ENCODE data around the gene DDX24. TPM values are rescaled to one million over a fixed set of nuclear protein-coding genes. Genes with fewer than 3 reads are reported as not detected.

The DDX24 gene
- total RNA-seq, 1 experiment from 2014 or later: 135 TPM

DNA sequence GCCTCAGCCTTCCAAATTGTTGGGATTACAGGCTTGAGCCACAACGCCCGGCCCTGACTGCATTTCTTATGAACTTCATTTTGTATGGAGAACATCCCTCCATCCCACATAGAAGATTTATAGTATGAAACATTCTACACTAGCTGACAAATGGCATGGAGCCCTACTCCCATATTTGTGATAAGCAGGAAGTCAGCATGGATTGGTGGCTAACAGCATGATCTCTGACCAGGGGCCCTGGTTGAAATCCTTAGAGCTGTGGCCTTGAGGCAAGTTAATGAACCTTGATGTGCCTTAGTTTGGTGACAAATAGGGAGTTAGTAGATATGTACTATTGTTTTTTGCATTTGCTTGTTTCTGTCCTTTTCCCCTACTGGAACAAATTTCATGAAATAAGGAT lies 12.4 kb upstream of the DDX24 start:
- no TSS peak for BruUV-seq (replicated peaks)
- ChIA-PET CTCF (interaction anchor here (0.9 to 1.3 kb wide), 2 partner anchors 12 to 39 kb away, joined by 3 read pairs; partner anchors contain the start of genes DDX24 and IFI27L1), POLR2A (no interaction called here)
- H3K9me3 Mint-ChIP-seq (ENCODE audit: unreplicated experiment): no peaks in the 10 kb centered on the region
- no peaks in the 10 kb centered on the region for H3K36me3 Mint-ChIP-seq (ENCODE audit: insufficient read depth, unreplicated experiment)
- H3K4me1 Mint-ChIP-seq (ENCODE audit: insufficient read depth, unreplicated experiment): no peaks in the 10 kb centered on the region
- no peak overlapping the region for H3K27ac Mint-ChIP-seq (ENCODE audit: low read depth, unreplicated experiment)
- TF ChIP-seq, protein P1, sequence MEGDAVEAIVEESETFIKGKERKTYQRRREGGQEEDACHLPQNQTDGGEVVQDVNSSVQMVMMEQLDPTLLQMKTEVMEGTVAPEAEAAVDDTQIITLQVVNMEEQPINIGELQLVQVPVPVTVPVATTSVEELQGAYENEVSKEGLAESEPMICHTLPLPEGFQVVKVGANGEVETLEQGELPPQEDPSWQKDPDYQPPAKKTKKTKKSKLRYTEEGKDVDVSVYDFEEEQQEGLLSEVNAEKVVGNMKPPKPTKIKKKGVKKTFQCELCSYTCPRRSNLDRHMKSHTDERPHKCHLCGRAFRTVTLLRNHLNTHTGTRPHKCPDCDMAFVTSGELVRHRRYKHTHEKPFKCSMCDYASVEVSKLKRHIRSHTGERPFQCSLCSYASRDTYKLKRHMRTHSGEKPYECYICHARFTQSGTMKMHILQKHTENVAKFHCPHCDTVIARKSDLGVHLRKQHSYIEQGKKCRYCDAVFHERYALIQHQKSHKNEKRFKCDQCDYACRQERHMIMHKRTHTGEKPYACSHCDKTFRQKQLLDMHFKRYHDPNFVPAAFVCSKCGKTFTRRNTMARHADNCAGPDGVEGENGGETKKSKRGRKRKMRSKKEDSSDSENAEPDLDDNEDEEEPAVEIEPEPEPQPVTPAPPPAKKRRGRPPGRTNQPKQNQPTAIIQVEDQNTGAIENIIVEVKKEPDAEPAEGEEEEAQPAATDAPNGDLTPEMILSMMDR (IDR thresholded peaks at IDR 0.05; ENCODE audit: unreplicated experiment): no peak
- no peak overlapping the region for H3K4me3 Mint-ChIP-seq (ENCODE audit: unreplicated experiment)
- no peak for DNase-seq (ENCODE audit: unreplicated experiment)
- no peaks in the 10 kb centered on the region for H3K27me3 Mint-ChIP-seq (ENCODE audit: insufficient read depth, unreplicated experiment)
- intact Hi-C loops (cut with micrococcal nuclease): no loop called here

DNA sequence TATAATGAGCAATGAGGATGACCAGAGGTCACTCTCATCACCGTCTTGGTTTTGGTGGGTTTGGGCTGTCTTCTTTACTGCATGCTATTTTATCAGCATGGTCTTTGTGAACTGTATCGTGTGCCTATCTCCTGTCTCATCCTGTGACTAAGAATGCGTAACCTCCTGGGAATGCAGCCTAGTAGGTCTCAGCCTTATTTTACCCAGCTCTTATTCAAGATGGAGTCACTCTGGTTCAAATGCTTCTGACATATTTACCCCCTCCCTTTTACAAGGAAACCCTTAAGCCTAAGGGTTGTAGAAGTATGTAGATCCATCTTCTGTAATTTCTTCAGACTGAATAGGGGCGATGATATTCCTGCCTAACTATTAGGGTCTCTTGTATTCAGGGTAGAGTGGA lies 8.5 kb upstream of the DDX24 start:
- Mint-ChIP-seq H3K36me3 (ENCODE audit: insufficient read depth, unreplicated experiment) (no peaks in the 10 kb centered on the region), H3K4me3 (ENCODE audit: unreplicated experiment) (no peak overlapping the region), H3K27me3 (ENCODE audit: insufficient read depth, unreplicated experiment) (no peaks in the 10 kb centered on the region), H3K27ac (ENCODE audit: low read depth, unreplicated experiment) (no peak overlapping the region), H3K4me1 (ENCODE audit: insufficient read depth, unreplicated experiment) (no peaks in the 10 kb centered on the region), H3K9me3 (ENCODE audit: unreplicated experiment) (no peaks in the 10 kb centered on the region)
- TF ChIP-seq, protein P1 (IDR thresholded peaks at IDR 0.05; ENCODE audit: unreplicated experiment): no peak
- CTCF ChIA-PET: interaction anchor here (0.9 to 1.2 kb wide), 2 partner anchors 47 to 53 kb away, joined by 3 to 6 read pairs; no protein-coding TSS in a partner anchor
- no peak for DNase-seq (ENCODE audit: unreplicated experiment)
- intact Hi-C loops (cut with micrococcal nuclease): no loop called here
- no TSS peak for BruUV-seq (replicated peaks)
- POLR2A ChIA-PET: interaction anchor here (0.9 to 5.2 kb wide), 2 partner anchors 9 to 28 kb away, joined by 3 to 37 read pairs; partner anchors contain the start of genes DDX24 and IFI27L1

DNA sequence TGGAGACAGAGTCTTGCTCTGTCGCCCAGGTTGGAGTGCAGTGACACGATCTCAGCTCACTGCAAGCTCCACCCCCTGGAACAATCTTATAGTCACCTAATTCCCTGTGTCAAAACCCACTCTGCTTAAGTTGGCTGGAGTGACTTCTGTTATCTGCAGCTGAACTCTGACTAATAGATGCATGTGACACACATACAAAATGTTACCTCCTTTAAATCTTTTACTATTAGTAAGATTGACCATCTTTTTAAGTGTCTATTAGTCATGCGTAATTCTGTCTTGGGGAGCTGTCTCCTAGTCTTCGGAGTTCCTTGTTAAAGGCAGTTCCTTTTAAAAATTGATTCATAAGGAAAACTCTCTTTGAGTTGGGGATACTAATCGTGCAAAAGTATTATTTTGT lies 7.5 kb upstream of the DDX24 start:
- BruUV-seq (replicated peaks): no TSS peak
- DNase-seq (ENCODE audit: unreplicated experiment): no peak
- ChIA-PET POLR2A (interaction anchor here (5.2 kb wide), 1 partner anchor 8 kb away, joined by 37 read pairs; the partner anchor contains the start of genes DDX24 and IFI27L1), CTCF (interaction anchor here (0.6 kb wide), 1 partner anchor 1487 kb away, joined by 3 read pairs; no protein-coding TSS in a partner anchor)
- Mint-ChIP-seq H3K36me3 (ENCODE audit: insufficient read depth, unreplicated experiment) (no peaks in the 10 kb centered on the region), H3K9me3 (ENCODE audit: unreplicated experiment) (no peaks in the 10 kb centered on the region), H3K4me3 (ENCODE audit: unreplicated experiment) (no peak overlapping the region), H3K27me3 (ENCODE audit: insufficient read depth, unreplicated experiment) (no peaks in the 10 kb centered on the region), H3K27ac (ENCODE audit: low read depth, unreplicated experiment) (no peak overlapping the region), H3K4me1 (ENCODE audit: insufficient read depth, unreplicated experiment) (no peaks in the 10 kb centered on the region)
- intact Hi-C loops (cut with micrococcal nuclease): no loop called here
- TF ChIP-seq, protein P1 (IDR thresholded peaks at IDR 0.05; ENCODE audit: unreplicated experiment): no peak

DNA sequence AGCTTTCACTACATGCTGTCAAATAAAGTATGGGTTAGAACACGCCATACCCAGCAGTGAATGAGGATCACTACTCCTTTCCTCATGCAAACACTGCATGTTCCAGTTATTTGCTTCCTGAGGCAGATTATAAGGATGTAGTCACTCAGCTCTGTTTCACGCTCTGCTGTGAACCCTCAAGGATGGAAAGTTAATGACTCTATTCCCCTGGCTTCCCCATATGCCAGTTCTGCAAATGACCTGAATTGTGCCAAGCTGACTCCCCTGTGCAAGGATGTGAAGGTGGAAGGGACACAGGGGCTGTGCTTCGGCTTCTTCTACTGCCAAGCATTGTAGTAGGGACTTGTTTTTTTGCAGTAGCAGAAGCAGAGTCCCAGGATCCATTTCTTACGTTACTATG lies 6.9 kb upstream of the DDX24 start:
- CTCF ChIA-PET: interaction anchor here (1.4 kb wide), 1 partner anchor 52 kb away, joined by 9 read pairs; no protein-coding TSS in a partner anchor
- no peak overlapping the region for H3K27ac Mint-ChIP-seq (ENCODE audit: low read depth, unreplicated experiment)
- no peaks in the 10 kb centered on the region for H3K27me3 Mint-ChIP-seq (ENCODE audit: insufficient read depth, unreplicated experiment)
- no TSS peak for BruUV-seq (replicated peaks)
- H3K36me3 Mint-ChIP-seq (ENCODE audit: insufficient read depth, unreplicated experiment): no peaks in the 10 kb centered on the region
- no peak overlapping the region for H3K4me3 Mint-ChIP-seq (ENCODE audit: unreplicated experiment)
- intact Hi-C loops (cut with micrococcal nuclease): no loop called here
- DNase-seq (ENCODE audit: unreplicated experiment): no peak
- POLR2A ChIA-PET: interaction anchor here (5.2 kb wide), 1 partner anchor 7 kb away, joined by 37 read pairs; the partner anchor contains the start of genes DDX24 and IFI27L1
- H3K4me1 Mint-ChIP-seq (ENCODE audit: insufficient read depth, unreplicated experiment): no peaks in the 10 kb centered on the region
- TF ChIP-seq, protein P1 (IDR thresholded peaks at IDR 0.05; ENCODE audit: unreplicated experiment): no peak
- no peaks in the 10 kb centered on the region for H3K9me3 Mint-ChIP-seq (ENCODE audit: unreplicated experiment)
